Measurements from ENCODE around the gene MAP2K3.
"Not testable (repeated sequence)": the region's sequence is repeated elsewhere in the genome, so short reads cannot be mapped to it uniquely, and the experiment has no call there.

MAP2K3 gene

DNA sequence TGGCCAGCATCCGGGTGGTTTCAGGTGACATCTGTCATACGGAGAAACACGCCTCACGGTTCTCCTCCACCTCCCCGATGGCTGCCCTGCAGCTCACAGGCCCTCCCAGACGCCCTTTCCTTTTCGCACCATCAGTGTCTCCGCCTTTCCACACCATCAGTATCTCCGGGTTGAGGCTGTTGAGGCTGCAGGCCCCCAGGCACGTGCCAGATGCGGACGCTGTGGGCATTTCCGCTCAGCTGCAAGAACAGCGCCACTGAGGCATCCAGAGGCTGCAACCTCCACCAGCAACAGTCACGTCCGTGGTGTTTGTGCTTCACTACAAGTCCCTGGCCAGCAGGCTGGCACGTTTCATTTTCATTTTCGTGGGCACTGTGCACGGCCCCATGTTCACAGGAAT lies 66.0 kb downstream of the MAP2K3 start:
- not testable (repeated sequence) for DNase-seq (ENCODE audit: low read depth, low spot score)

DNA sequence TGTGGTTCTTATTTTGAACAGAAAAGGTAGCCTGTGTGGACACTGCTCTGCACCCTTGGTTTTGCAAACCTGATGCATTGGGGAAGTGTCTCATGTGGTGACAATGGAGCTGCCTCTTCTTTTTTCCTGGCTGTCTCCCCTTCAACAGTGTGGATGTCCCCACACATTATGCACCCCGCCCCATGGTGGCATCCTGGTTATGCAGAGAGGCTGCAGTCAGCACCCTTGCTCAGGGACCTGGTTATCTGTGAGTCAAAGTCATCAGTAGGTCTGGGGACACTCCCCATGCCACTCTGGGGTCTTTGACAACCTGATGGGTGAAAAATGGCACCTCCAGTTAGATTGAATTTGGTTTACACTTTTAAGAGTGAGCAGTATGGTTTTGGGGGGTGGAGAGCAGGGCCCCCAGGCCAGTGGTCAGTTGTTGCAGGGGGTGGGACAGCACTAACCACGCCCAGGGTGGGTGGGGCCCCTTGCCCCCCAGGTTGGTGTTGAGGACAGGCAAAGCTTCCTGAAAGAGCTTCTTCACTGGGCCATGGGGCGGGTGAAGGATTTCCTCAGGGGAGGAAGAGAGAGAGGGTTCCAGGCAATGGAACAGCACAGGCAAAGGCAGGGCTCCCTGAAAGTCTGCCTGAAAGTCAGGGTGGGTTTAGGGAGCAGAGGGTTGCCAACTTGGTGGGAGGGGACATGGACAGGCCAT lies 67.0 kb downstream of the MAP2K3 start:
- DNase-seq (ENCODE audit: low read depth, low spot score) = no peak

GRCh38 chr17:21352221-21352980 lies 67.9 kb downstream of the MAP2K3 start:
- DNase-seq (ENCODE audit: low read depth, low spot score) = no peak

- no peak for DNase-seq (ENCODE audit: low read depth, low spot score)
Observed at GRCh38 chr17:21352981-21353265, 68.4 kb downstream of the MAP2K3 start.

GRCh38 chr17:21353326-21354010 lies 69.0 kb downstream of the MAP2K3 start:
- DNase-seq (ENCODE audit: low read depth, low spot score) = no peak

DNA sequence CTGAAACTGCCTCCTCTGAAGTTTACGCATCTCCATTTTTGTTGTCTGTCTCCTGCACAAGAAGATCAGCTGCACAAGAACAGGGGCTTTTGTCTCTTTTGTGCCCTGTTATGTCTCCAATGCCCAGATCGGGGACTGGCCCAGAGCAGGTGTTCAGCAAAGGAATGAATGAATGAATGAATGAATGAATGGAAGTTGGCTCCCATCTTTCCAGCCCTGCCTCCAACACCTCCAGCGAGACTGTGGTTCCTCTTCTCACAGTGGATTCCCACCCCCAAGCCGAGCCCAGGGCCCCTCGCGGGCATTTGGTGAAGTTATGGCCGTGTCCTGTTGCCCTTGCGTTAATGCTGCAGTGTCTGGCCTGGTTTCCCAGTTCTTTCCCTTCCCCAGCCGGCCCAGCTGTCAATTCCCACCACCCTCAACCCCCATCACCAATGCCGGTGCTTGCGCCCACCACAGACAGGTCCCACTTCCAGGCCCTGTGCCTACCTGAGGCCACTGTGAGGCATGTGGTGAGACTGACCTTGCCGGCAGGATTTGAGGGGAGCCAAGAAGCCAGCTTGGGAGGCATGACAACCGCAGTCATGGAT lies 70.4 kb downstream of the MAP2K3 start:
- no peak for DNase-seq (ENCODE audit: low read depth, low spot score)

- no peak for DNase-seq (ENCODE audit: low read depth, low spot score)
Observed at GRCh38 chr17:21355586-21355985, 71.1 kb downstream of the MAP2K3 start.

DNA sequence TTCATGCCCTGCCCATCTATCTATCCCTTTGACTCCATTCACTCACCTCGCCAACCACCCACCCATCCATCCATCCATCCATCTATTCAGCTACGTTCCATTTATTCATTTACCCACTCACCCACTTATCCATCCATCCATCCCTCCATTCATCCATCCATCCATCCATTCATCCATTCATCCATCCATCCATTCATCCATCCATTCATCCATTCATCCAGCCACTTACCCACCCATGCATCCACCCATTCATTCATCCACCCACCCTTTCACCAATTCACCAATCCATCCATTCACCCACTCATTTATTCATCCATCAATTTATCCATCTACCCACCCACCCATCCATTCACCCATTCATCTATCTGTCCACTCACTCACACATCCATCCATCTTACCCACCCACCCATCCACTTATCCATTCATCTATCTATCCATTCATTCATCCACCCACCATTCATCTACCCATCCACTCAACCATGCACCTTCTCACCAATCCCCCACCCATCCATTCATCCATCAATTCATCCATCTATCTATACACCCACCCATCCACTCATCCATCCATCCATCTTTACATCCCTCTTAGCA lies 72.1 kb downstream of the MAP2K3 start:
- DNase-seq (ENCODE audit: low read depth, low spot score) = no peak

DNA sequence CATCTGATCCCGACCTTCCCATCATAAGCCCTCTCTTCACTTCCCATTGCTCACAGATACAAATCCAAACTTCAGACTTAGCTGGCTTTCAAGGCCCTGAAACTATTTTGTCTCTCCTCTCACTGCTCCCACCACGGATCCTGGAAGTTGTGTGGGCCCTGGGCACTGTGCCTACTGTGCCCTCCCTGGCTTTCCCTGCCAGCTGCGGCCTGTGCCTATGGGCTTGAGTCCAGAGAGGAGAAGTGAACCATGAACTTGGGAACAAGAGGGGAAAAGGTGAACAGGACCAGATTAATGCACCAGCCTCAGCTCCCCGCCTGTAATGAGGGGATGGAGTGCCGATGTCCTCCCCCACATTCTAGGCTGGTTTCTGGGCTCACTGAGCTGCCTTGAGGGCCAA lies 72.8 kb downstream of the MAP2K3 start:
- DNase-seq (ENCODE audit: low read depth, low spot score) = no peak

GRCh38 chr17:21357696-21358656 lies 73.5 kb downstream of the MAP2K3 start:
- DNase-seq (ENCODE audit: low read depth, low spot score) = no peak

- DNase-seq (ENCODE audit: low read depth, low spot score) = no peak
Observed at GRCh38 chr17:21358682-21359482, 74.4 kb downstream of the MAP2K3 start.

DNA sequence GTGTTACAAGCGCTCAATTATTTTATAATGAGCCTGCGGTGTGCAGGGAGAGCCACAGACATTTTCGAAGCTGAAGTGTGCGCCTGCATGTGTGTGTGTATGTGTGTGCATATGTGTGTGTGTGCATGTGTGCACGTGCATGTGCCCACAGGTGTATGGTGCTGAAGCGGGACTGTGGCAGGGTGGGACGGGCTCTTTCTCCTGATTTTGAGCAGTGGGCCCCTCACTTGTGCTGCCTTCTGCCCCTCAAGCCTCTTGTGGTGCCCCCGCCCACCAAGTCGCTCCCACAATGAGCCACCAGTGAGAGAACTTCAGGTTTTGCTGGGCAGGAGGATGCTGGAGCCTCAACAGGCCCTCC lies 75.0 kb downstream of the MAP2K3 start:
- DNase-seq (ENCODE audit: low read depth, low spot score) = no peak

DNA sequence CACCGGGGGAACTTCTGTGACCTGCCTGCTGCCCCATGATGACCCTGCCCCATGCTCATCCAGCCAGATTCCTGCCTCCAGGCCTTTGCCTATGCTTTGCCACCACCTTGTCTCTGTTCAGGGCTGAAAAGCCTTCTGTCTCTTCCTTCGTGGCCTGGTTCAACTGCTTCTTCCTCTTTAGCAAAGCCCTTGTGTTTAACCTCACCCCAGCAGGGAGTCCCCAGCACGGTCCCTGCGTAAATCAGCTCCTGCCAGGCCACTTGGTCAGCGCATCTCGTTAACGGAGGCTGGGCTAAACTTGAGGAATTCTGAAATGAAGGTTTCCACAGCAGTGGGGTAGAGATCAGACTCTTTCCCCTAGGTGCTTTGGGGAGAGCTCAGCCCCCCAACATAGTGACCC lies 75.5 kb downstream of the MAP2K3 start:
- DNase-seq (ENCODE audit: low read depth, low spot score) = no peak

DNA sequence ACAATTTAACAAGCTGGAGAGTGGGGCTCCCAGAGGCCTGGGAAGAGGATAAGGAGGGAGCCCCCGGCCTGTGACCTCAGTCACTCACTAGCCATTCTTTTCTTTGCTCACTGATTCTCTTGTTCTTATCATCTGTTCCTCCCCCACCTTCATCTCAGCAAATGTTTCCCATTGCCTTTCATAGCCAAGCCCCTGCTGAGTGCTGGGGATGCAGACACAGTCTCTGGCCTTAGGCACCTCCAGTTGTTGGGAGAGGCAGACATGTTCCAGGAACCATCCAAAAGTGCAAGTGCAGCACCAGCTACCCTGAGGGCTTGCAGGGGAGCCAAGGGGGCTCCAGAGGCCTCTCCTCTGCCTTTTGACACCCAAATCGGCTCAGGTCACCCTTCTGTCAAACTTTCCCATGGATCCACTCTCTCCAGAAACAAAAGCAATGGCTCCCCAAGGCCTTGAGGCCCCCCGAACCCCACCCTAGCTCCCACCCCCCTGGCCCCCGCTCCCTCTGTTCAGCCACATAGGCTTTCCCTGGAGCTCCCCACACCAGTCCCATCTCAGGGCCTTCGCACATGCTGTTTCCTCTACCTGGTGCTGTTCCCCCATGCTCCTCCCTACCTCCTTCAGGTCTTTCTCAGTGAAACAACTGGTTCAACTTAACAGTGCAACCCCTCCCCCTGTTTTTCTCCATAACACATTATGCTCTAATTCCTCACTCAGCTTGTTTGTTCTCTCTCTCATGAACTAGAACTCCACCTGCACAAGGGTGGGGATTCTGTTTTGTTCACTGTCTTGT lies 76.7 kb downstream of the MAP2K3 start:
- no peak for DNase-seq (ENCODE audit: low read depth, low spot score)

GRCh38 chr17:21362331-21362931 lies 77.9 kb downstream of the MAP2K3 start:
- no peak for DNase-seq (ENCODE audit: low read depth, low spot score)

- no peak for DNase-seq (ENCODE audit: low read depth, low spot score)
Observed at GRCh38 chr17:21363776-21364642, 79.5 kb downstream of the MAP2K3 start.

All from brain pericyte (primary cell).